Coronary artery (tissue), 2 donors: ENCODE measurements around the gene RANBP2.

Experiments
- DNase-seq: peaks from one replicate; pipeline ENCODE4 v3.0.0-alpha.2; 2017; ENCODE audit warnings: low spot score
- H3K27ac ChIP-seq, 2 donors: fragments of 200-600 bp; sonication (generic); one replicate each; pipeline ENCODE4 v1.5.1; 2016 to 2019
- H3K4me3 ChIP-seq: fragments of 200-600 bp; sonication (generic); 2 replicates; pipeline ENCODE4 v1.5.1; 2016; ENCODE audit warnings: mild to moderate bottlenecking, moderate library complexity
- CTCF ChIP-seq: fragments of 200-600 bp; sonication (generic); IDR thresholded peaks from one replicate; pipeline ENCODE4 v1.5.1; 2019; ENCODE audit warnings: antibody characterized with exemption

RANBP2 gene

DNA sequence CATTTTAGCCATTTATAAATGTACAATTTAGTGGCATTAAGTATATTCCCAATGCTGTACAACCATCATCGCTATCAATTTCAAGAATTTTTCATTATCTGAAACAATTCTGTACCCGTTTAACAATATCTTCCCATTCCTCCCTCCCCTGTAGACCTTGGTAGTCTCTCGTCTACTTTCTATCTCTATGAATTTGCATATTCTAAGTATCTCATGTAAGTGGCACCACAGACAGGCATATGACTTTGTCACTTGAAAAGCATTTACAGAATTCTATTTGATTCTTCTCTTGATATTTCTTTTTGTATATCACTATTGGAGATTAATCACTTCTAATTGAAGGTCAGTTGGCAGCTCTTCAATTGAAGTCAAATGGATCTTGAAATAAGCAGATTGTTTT lies 115.3 kb downstream of the RANBP2 start:
- no peak overlapping the region for H3K4me3 ChIP-seq
- DNase-seq: no peak

DNA sequence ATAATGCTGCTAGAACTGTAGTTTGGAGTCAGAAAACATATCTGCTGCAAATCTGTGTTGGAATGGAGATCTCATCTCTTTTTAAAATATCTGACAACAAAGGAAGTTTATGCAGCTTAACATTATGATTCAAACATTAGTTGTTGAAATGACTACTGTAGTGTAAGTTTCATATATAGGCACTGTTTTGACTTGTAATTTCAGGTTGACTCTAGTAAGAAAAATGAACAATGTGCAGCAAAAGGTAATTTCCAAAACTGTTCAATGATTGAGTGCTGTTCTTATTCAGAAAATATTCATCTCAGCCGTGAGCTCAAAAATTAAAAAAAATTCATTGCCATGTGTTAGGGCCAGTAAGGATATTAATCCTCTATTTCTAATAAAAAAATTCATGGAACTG lies 115.8 kb downstream of the RANBP2 start:
- Histone ChIP-seq H3K4me3 (no peak overlapping the region), H3K27ac (no peak overlapping the region)
- no peak for DNase-seq
- TF ChIP-seq CTCF: no peak

More for the DNA sequence above, 115.3 kb downstream of the RANBP2 start:
- H3K27ac ChIP-seq: no peak overlapping the region
- no peak for TF ChIP-seq CTCF
